Stimulated activated CD4-positive, alpha-beta T cell treated with anti-CD3 and anti-CD28 coated beads, Interleukin-2, amount 100 ng/mL, for 4 hours (primary cell): Measurements from ENCODE around the gene SOD3.

ENCODE experiments used
- DNase-seq: peaks from one replicate; pipeline ENCODE4 v3.0.0-alpha.2; 2020; ENCODE audit warnings: low read depth

The SOD3 gene

GRCh38 chr4:24775032-24775605, 20.3 kb upstream of the SOD3 start:
- no peak for DNase-seq

- DNase-seq = no peak
Observed at GRCh38 chr4:24775750-24776149, 19.6 kb upstream of the SOD3 start.

GRCh38 chr4:24777536-24778463, 17.6 kb upstream of the SOD3 start:
- DNase-seq = no peak

GRCh38 chr4:24778464-24779225, 16.7 kb upstream of the SOD3 start:
- no peak for DNase-seq

- DNase-seq = no peak
Observed at GRCh38 chr4:24780936-24781495, 14.4 kb upstream of the SOD3 start.

GRCh38 chr4:24781999-24782745, 13.2 kb upstream of the SOD3 start:
- no peak for DNase-seq

- no peak for DNase-seq
Observed at GRCh38 chr4:24783506-24783905, 11.9 kb upstream of the SOD3 start.

GRCh38 chr4:24791043-24791442, 4.3 kb upstream of the SOD3 start:
- DNase-seq = no peak

GRCh38 chr4:24792552-24792951, 2.8 kb upstream of the SOD3 start:
- DNase-seq = no peak

- no peak for DNase-seq
Observed at GRCh38 chr4:24793219-24794005, 2.0 kb upstream of the SOD3 start.

- DNase-seq = no peak
Observed at GRCh38 chr4:24794051-24794450, 1.3 kb upstream of the SOD3 start.

- DNase-seq = no peak
Observed at GRCh38 chr4:24794480-24794879, 893 bp upstream of the SOD3 start.

GRCh38 chr4:24795666-24796381, 451 bp downstream of the SOD3 start:
- no peak for DNase-seq

GRCh38 chr4:24796620-24797019, 1.2 kb downstream of the SOD3 start:
- DNase-seq = no peak

GRCh38 chr4:24798036-24798610, 2.8 kb downstream of the SOD3 start:
- no peak for DNase-seq

GRCh38 chr4:24799196-24799543, 3.8 kb downstream of the SOD3 start:
- DNase-seq = no peak

- no peak for DNase-seq
Observed at GRCh38 chr4:24799544-24800324, 4.4 kb downstream of the SOD3 start.

GRCh38 chr4:24800325-24800895, 5.0 kb downstream of the SOD3 start:
- DNase-seq = no peak
